ENCODE results near the gene GLB1L2.
"Not testable (repeated sequence)": the region's sequence is repeated elsewhere in the genome, so short reads cannot be mapped to it uniquely, and the experiment has no call there.

Gene GLB1L2

DNA sequence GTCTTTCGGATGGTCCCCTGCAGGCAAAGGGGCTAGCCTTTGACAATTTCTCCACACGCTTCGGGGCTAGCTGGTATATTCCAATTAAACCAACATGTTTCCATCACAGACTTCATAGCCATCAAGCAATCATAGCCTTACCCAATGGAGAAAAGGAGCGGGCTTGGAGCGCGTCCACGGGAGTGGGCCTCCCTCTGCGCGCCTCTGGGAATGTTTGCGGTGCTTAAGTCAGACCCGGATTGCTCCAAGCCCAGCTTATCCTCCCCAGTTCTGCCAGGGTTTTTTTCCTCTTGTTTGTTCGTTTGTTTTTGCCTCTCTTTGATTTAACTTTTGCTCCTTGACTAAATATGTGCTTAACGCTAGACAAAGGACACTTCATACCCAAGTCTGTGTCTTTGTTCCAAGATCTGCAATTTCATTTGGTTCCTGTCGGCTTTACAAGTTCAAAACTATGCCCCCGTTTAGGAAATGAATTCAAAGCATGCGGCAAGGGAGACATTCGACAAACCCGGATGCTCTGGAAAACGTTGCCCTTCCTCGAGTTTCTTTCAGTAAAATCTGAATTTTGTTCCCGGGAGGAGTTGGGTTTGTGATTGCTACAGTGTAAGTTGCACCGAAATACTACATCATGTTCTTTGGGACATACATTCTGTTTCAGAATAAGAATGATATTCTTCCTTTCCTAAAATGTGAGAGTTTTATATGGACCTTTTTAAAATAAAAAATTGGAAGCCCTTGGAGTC, 1.0 kb upstream of the GLB1L2 start:
- DNase-seq = no peak

DNA sequence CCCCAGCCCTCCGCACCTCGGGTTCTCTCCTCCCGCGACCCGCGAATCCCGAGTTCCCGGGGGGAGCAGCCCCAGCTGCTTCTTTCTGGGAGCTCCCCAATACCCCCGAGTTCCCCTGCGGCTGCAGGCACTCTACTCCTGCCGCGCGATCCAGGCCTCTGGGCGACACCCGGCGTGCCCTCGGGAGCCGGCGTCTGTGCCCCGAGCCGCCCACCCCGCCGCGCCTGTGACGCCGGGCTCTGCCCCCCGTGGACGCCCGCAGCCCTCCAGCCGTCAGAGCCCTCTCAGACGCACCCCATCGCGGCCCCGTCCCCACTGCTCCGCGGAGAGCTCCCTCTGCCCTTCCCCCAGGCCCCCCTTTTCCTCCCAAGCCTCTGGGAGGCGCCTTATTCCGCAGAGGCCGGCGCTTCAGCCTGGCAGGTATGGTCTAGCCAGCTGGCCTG, 422 bp downstream of the GLB1L2 start:
- no peak for DNase-seq

DNA sequence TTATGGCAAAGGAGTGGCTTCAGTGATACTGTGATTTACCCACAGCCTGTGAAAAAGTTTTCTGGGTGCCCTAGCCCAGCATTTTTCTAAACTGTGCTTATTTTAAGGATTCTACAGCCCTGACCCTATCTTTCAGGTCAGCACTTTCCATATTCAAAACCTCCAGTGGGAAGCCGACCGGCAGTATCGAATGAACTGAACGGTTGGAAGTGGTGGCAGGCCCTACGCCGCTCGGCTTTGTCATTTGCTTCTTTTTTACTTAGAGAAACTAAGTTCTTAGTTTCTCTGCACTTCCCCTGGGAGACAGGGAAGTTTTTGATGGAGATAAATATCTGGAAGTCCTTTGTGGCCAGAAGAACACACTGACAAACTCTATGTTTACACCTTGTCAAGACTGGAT, 994 bp downstream of the GLB1L2 start:
- no peak for DNase-seq

DNA sequence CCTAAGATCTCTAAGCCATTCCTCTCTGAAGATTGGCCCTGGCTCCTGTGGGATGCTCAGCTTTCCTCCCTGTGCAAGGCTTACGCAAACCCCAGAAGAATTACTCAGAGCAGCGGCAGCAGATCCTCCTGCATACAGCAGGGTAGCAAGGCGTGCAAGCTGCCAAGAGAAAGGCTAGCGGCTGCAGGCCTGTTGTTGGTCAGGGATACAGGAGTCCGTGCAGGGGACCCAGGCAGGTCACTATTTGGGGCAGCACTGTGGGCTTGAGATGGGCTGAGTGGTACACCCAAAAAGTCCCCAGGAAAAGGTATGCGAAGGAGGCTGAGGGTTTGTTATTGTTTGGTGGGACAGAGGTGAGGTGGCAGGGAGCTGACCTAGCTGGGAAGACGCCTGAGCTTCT, 1.5 kb downstream of the GLB1L2 start:
- no peak for DNase-seq

DNA sequence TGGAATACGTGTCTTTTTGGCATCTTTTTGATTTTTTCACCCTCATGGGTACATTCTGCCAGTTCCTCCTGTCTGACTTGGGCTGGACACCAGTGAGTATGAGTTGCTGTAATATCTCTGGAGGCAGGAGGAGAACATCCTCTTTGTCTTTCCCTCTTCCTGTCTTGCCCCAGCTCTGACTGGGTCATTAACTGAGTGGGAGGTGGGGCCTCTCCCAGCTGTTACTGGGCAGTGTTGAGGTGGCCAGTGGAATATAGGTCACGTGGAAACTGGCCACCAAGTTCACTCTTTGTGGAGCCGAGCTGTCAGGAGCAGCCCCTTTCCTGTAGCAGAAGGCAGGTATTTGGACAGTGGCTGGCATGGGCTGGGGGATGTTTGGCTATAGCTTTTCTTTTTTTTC, 2.2 kb downstream of the GLB1L2 start:
- DNase-seq = no peak

DNA sequence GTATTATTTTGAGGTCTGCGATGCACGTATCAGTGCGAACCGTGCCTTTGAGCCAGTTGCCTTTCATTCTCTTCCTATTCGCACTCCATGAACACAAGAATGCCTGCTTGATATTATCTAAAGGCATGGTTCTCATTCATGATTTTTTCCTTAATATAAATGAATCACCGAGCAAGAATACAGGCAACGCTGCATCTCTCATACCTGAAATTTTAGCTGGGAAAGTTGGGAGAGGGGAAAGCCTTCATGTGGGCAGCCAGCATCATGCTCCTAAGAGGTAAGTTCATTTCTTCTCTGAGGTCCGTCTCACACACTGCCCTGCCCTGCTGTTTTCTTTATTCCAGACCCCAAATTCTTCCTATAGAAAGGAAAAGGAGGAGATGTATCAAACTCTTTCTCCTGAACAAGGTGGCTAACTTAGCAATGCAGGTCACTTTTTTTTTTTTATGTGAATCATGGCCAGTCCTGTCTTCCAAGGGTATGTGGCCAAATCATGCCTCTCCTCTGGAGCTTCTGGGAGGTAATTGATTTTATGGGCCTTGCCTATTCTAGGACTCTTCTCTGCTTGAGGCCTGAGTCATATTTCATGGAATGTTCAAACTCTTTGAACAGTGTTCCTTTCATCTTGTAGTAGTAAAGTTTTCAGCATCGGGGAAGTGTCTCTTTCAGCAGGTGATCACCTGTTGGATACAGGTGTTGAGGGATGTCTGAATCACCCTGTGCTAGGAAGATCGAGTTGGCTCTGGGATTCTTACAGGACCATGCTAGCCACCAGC, 3.2 kb downstream of the GLB1L2 start:
- DNase-seq = no peak

DNA sequence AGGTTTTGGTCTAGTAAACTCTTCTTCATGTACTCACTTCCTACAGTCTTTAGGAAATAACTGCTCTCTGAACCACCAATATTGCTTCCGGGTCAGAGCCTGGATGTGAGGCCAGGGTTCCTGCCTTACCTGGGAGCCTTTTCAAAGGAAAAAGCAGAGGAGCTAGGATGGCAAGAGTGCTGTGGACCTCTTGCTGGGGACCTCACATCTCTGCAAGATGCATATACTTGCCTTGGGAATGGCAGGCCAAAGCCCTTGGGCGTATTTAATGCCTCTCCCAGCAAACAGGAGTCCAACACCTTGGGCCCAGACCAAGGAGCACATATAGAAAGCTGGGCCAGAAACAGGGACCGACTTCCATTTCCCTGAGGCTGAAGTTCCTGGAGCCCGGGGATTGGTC, 5.3 kb downstream of the GLB1L2 start:
- DNase-seq = no peak

DNA sequence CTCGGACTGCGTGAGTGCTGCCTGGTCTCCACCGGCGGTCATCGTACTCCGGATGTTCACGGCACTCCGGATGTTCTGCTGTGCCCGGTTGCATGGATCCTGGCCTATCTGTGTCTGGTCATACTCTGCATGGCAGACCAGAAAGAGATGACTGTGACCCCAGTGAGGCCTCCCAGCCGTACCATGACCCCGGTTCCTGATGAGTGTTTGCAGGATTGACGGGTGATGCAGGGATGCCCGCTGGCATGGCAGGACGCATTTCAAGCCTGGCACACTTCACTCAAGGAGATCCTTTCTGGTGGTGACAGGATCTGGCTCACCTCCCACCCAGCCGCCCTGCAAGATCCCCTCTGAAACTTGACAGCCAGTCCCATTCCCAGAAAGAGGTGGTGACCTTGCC, 6.3 kb downstream of the GLB1L2 start:
- no peak for DNase-seq

DNA sequence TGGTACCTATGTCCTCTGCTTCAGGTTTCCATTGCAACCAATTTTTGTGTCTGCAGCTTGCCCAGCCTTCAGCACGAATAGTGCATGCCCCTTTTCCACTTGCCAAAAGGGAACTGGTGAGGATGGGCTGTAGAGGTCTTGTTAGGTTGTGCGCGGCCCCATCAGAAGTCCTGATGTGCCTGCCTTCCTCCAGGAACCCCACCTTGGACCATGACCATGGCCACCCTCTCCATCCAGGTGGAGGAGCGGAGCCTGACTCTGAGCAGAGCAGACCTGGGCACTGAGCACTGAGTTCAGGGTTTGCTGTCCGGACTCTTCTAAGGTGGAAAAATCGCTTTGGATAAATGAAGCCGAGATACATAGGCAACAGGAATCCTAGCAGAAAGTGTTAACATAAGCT, 6.9 kb downstream of the GLB1L2 start:
- no peak for DNase-seq

DNA sequence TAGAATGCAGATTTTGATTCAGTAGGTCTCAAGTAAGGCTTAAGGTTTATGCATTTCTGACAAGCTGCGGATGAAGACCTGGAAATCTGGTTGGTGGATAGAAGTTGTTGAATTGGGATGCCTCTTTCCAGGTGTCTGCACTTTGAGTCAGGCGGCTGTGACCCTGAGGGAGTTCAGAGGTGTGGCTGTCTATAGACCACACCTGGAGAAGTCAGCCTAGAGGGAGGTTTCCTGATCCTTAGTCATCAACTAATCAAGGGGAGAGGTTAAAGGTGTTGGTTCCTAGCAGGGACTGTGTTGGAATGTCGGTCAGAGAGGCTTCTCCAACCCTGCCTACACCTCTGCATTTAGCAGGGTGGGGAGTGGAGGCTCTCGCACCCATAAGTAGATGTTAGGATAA, 8.0 kb downstream of the GLB1L2 start:
- no peak for DNase-seq

DNA sequence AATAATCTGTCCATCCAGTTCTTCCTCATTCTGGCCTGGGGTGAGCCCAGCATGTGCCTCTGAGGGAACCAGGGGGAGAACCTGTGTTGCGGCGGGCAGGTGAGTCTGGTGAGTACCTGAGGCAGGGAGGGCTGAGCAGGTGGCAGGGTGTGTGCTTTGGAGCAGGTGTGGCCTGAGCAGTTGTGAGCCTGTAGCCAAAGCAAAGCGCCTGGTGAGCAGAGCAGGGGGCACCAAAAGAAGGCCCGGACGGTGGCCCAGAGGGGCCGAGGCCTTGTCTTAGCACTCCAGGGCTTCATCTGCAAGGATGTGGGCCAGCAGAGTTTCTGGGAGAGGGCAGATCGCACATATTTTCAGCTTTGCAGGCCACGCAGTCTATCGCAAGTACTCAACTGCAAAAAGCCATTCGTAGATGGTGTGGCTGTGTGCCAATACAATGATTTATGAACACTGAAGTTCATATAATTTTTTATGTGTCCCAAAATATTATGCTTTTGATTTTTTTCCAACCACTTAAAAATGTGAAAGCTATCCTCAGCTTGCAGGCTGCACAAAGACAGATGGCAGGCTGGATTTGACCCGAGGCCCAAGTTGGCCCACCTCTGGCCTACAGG, 8.7 kb downstream of the GLB1L2 start:
- DNase-seq = no peak

DNA sequence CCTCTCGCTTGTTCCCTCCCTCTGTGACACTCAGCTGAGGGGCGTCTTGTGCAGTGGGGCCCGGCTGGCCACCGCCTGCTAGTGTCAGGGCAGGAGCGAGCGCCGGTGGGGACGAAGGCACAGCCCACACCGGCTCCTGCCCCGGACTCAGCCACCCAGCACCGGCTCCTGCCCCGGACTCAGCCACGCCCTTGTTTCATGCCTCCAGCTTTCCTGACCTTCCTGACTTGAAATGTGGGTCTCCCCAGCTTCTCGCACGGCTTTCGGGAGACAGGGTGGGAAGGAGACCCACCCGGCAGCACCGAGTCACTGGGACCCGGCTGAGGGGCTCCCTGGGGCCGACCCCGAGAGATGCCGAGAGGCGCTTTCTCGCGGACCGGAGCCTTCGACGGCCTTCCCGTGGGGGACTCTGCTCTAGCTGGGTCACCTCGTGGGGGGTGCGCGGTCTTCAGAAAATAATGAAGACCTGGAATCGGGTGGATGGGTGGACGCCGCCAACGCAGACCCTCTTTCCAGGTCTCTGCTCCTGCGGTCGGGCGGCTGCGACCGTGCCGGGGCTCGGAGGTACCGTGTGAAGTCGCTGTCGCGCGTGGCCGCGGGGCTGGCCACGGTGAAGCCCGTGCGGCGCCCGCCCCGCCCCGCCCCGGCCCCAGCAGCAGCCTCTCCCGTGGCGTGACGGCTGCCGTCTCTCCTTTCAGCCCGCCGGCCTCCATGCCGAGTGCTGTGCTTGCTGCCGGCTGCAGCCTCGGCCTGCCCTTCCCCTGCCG, 10.2 kb downstream of the GLB1L2 start:
- no peak for DNase-seq

DNA sequence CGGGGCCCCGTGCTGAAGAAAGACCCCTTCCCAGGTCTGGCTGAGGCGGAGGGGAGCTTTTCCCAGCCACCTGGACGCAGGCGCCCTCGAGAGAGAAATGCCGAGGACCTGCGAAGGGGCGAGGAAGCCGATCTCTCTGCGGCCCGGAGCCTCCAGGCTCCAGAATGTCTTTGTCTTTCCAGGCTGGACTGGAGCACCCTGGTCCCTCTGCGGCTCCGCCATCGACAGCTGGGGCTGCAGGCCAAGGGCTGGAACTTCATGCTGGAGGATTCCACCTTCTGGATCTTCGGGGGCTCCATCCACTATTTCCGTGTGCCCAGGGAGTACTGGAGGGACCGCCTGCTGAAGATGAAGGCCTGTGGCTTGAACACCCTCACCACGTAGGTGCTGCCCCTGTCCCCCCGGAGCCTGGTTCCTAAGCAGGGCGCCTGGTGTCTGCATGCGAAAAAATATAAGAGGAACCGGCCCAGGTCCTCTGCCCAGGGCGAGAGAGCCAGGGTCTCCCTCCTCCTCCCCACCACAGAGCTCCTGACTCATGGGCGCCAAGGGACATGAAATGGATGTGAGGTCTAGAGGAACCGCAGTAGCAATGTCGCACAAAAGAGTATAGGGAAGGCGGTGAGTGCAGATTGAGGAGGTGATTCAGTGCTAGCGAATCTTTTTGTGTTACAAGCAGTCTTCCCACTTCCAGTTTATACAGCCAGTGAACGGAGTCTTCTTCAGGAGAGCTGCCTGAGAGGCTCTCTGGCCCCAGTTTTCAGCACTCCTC, 11.0 kb downstream of the GLB1L2 start:
- DNase-seq = no peak

DNA sequence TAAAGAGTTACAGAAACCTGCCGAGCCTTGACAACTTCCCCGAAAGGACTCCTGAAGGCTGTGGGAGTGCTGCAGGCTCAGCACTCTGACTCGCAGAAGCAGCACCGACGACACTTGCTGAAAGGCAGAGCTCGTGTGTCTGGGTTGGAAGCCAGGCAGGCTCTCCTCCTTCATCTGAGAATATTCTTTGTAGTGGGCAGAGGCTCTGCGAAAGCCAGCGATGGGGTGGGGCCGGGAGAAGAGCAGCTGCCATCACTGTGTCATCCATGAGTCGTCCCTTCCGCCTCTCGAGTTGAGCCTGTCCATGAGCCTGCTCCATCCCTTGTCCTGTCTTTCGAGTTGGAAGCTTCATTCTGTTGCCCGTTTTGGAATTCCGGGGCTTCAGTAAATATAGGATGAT, 11.9 kb downstream of the GLB1L2 start:
- DNase-seq = no peak

DNA sequence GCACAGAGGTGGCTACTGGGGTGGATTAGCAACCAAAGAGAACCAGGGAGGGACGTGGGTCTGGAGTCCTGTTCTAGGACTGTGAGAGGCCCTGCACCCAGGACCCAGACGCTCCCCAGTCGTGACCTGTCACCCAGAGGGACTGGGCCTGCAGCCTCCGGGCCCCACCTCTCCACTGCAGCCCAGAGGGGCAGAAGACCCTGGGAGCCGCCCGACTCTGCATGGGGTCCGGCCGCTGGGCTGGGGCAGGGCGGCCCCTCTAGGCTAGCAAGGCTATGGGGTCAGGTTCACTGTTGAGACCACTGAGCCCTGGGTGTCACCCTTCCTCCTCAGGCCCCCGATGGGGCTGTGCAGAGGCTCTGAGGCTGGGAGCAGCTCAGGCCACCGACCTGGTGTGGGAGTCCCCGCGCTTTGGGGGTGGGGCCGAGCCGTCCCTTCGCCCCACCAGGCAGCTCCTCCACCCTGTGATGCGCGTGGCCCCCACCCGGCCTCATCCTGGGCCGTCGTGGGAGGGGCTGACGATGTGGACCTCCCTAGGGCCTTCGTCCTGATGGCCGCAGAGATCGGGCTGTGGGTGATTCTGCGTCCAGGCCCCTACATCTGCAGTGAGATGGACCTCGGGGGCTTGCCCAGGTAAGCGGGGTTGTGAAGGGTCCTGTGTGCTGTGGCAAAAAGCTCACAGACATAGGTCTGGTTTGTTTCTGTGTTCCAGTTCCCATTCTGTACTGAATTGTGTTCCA, 12.9 kb downstream of the GLB1L2 start:
- not testable (repeated sequence) for DNase-seq

DNA sequence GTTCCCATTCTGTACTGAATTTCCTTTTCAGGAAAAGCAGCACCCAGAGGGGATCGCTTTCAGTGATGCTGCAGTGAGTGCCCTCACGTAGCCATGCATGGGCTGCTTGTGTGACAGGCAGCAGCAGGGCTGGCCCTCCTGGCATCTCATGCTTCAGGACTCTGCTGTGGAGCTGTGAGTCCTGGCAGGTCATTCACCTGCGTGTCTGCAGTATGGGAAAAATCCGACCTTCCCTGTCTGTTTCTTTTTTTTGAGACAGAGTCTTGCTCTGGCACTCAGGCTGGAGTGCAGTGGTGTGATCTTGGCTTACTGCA, 13.4 kb downstream of the GLB1L2 start:
- DNase-seq = no peak

DNA sequence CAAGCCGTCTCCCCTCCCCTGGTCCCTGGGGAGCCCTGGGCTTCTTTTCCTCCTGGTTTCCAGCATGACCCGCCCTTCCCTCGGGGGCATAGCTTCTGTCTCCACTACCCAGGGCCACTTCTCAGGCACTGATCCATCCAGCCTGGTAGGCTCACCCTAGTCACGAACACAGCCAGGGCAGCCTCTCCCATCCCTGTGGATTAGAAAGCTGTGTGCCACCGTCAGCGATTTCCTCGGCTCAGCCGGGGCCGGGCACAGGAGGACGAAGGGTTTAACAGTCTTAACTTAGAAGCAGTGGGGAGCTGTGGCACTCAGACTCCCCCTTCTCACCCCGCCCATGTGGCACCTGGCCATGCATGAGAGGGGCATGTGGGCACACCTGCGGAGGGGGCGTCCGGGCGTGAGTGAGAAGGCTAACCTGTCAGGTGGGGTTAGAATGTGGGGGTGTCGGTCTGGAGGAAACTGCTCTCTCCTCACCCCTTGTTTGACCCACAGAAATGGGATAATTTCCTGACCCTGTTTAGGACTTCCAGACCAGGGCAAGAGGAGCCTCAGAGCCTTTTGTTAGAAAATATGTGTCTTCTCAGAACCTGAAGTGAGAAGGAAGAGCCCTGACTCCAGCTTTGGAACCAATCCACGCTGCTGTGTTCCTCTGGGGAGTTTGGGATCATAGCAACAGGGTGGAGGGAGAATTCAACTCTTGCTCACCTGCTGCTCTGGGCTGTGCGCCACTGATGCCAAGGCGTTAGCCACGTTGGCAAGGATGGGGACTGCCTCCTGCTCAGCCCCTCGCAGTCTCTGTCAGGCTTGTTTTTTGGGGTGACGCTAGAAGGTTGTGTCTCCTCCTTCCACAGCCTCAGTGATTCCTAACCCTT, 14.6 kb downstream of the GLB1L2 start:
- no peak for DNase-seq

DNA sequence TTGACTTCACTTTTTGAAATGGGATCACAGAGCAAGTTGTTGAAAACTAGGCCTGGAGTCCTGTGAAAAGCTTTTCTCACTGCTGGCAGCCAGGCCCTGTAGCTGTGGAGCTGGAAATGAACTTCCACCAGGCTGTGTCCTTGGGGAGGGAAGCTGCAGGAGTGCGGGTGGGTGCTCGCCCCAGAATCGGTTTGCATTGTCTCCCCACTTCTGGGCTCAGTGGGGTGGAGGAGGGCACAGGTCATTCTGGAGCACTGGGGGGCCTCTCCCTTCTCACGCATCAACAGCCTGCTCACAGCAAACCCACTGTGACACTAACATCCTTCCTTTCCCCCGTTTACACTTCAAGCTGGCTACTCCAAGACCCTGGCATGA, 15.2 kb downstream of the GLB1L2 start:
- no peak for DNase-seq

DNA sequence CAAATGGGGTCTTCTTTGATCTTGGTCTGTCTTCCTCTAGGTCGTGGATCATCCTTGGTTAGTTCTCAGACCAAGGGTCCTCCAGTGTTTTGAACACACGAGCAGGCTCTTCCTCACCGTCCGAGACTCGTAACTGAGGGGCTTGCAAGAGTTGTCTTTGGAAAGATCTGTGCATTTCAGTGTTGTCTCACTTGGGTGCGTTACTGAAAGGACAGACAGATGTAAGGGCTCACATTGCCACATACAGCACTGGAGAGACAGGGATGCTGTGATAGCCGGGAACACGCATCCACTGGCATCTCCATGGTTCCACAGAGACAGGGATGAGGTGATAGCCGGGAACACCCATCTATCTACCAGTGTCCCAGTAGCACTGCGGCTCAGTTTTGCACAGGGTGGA, 15.7 kb downstream of the GLB1L2 start:
- DNase-seq = no peak

DNA sequence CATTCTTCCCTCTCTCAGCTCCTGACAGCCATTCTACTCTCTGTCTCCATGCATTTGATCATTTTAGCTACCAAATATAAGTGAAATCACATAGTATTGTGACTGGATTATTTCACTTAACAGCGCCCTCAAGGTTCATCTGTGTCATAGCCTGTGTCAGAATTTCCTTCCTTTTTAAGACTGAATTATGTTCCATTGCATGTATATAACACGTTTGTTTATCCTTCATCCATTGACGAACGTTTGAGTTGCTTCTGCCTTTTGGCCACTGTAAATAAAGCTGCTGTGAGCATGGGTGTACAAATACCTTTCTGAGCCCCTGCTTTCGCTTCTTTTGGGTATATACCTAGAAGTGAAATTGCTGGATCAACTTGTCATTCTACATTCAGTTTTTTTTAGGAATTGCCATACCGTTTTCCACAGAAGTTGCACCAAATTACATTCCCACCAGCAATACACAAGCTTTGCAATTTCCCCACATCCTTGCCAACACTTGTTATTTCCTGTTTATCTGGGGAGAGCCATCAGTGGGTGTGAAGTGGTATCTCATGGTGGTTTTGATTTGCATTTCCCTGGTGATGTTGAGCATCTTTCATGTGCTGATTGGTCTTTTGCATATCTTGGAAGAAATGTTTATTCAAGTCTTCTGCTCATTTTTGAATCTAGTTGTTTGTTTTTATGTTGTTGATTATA, 17.5 kb downstream of the GLB1L2 start:
- no peak for DNase-seq

Measured in KG1 (cell line).